Right lobe of liver (tissue), 6 donors: ENCODE measurements around the gene RADIL. TPM values are rescaled to one million over a fixed set of nuclear protein-coding genes. Genes with fewer than 3 reads are reported as not detected.
"Not testable (repeated sequence)": the region's sequence is repeated elsewhere in the genome, so short reads cannot be mapped to it uniquely, and the experiment has no call there.

ENCODE experiments used
- ATAC-seq, 4 donors: fragments of 200-7000 bp; cut with Tn5 transposase; one replicate each; pipeline ENCODE4 v1.9.1; 2020; ENCODE audit warnings: mild to moderate bottlenecking in 4 of 4, moderate library complexity in 4 of 4
- DNase-seq, 3 donors: peaks; one replicate each; pipeline ENCODE4 v3.0.0-alpha.2; 2020
- H3K27ac ChIP-seq, 3 donors: fragments of 200-600 bp; one replicate each; pipeline ENCODE4 v1.8.0; 2022
- H3K27me3 ChIP-seq, 2 donors: fragments of 200-600 bp; one replicate each; pipeline ENCODE4 v1.8.0; 2022
- H3K36me3 ChIP-seq, 4 donors: fragments of 200-600 bp; sonication (generic) in 1 of 4; one replicate each; pipeline versions ENCODE4 v1.5.1 to v1.8.0; 2017 to 2022; ENCODE audit warnings: control low read depth in 1 of 4
- H3K4me1 ChIP-seq, 4 donors: fragments of 200-600 bp; sonication (generic) in 1 of 4; one replicate each; pipeline versions ENCODE4 v1.5.1 to v1.8.0; 2017 to 2022; ENCODE audit warnings: control low read depth in 1 of 4
- H3K4me3 ChIP-seq, 3 donors: fragments of 200-600 bp; one replicate each; pipeline ENCODE4 v1.8.0; 2022
- H3K9me3 ChIP-seq, 4 donors: fragments of 200-600 bp; sonication (generic) in 1 of 4; one replicate each; pipeline versions ENCODE4 v1.5.1 to v1.8.0; 2017 to 2022; ENCODE audit warnings: control low read depth in 1 of 4
- CTCF ChIP-seq, 4 donors: fragments of 200-600 bp in 3 of 4; fragments of 450-650 bp in 1 of 4; IDR thresholded peaks; one replicate each; pipeline versions ENCODE4 v1.5.1 to v1.8.0; 2016 to 2022; ENCODE audit warnings: antibody characterized with exemption in 4 of 4, mild to moderate bottlenecking in 2 of 4
- POLR2A ChIP-seq: fragments of 450-650 bp; IDR thresholded peaks from one replicate; pipeline ENCODE4 v1.6.1; 2017; ENCODE audit warnings: antibody characterized with exemption, mild to moderate bottlenecking
- WGBS: methylation state at CpG from one replicate; pipeline ENCODE4 v1.1.6; 2018; ENCODE audit warnings: low coverage, low lambda C conversion rate; ENCODE audit not compliant: insufficient coverage; ENCODE audit errors: missing lambda C conversion rate; 5-methylcytosine and 5-hydroxymethylcytosine counted together
- intact Hi-C, 2 donors: fragments of 100-400 bp; cut with DNase I; formaldehyde crosslinking; loops; one replicate each; pipeline versions ENCODE4 v1.11.2 to v1.14.1; 2022
- total RNA-seq, 6 experiments: library from RNA; depleted of rRNA in 2 of 6; stranded (reverse); fragments of >200 nt in 2 of 6; fragmentation: NEBNext Ultra II Directional in 3 of 6; extraction: Animal tissue kit (Norgen Biotek cat#: 25700) in 3 of 6; gene quantifications; one replicate each; pipeline versions ENCODE4 v1.1.0 to v1.2.4, GENCODE V29; 2016 to 2023
- donor health status: DM: no; HTN: yes; CAD: no.
- donor health status: DM: no; HTN: no; CAD: no.
- donor health status: DM: no; HTN: no; CAD: no.
- donor health status: DM: no; HTN: yes; CAD: no.
- donor health status: DM: no; HTN: yes; CAD: no.

Gene RADIL
- total RNA-seq, 6 experiments from 2014 or later, result 0.20 to 1.6 (median 0.34) TPM; not detected in 2

GRCh38 chr7:4905171-4905570 lies 21.7 kb upstream of the RADIL start:
- Histone ChIP-seq H3K4me1 (no peaks in the 10 kb centered on the region), H3K4me3 (no peak overlapping the region), H3K9me3 (no peaks in the 10 kb centered on the region), H3K36me3 (no peaks in the 10 kb centered on the region), H3K27me3 (no peaks in the 10 kb centered on the region), H3K27ac (no peak overlapping the region)
- 71% methylated on average over 1 of the region's 1 CpG for WGBS
- TF ChIP-seq CTCF (IDR thresholded peaks at IDR 0.05) (no peak), POLR2A (no peak)
- no peak for ATAC-seq
- intact Hi-C loops, result no loop called here
- no peak for DNase-seq

- DNase-seq (no peak), ATAC-seq (no peak)
- no peaks in the 10 kb centered on the region for H3K27me3 ChIP-seq
- no peaks in the 10 kb centered on the region for H3K4me1 ChIP-seq
- TF ChIP-seq CTCF (IDR thresholded peaks at IDR 0.05) (no peak), POLR2A (no peak)
- H3K27ac ChIP-seq, result no peak overlapping the region
- H3K4me3 ChIP-seq, result no peak overlapping the region
- H3K36me3 ChIP-seq, result no peaks in the 10 kb centered on the region
- intact Hi-C loops, result no loop called here
- no peaks in the 10 kb centered on the region for H3K9me3 ChIP-seq
These were observed 20.8 kb upstream of the RADIL start for GRCh38 chr7:4904346-4904745.

- no peaks in the 10 kb centered on the region for H3K36me3 ChIP-seq
- intact Hi-C loops, result no loop called here
- no peak overlapping the region for H3K4me3 ChIP-seq
- no peak for DNase-seq
- H3K4me1 ChIP-seq, result no peaks in the 10 kb centered on the region
- no peak overlapping the region for H3K27ac ChIP-seq
- H3K27me3 ChIP-seq, result no peaks in the 10 kb centered on the region
- TF ChIP-seq POLR2A, result no peak
- no peak for TF ChIP-seq CTCF (IDR thresholded peaks at IDR 0.05)
- H3K9me3 ChIP-seq, result no peaks in the 10 kb centered on the region
- no peak for ATAC-seq
- WGBS, result 66% methylated on average over 10 of the region's 11 CpGs
These were observed 12.2 kb upstream of the RADIL start for GRCh38 chr7:4895766-4896165.

GRCh38 chr7:4894482-4894881 lies 11.0 kb upstream of the RADIL start:
- no peak overlapping the region for H3K27ac ChIP-seq
- H3K4me1 ChIP-seq, result no peaks in the 10 kb centered on the region
- H3K9me3 ChIP-seq, result no peaks in the 10 kb centered on the region
- ATAC-seq (no peak), DNase-seq (no peak)
- no peak for TF ChIP-seq POLR2A
- TF ChIP-seq CTCF (IDR thresholded peaks at IDR 0.05), result no peak
- H3K36me3 ChIP-seq, result no peaks in the 10 kb centered on the region
- no peak overlapping the region for H3K4me3 ChIP-seq
- intact Hi-C loops, result no loop called here
- WGBS, result 75% methylated on average over 6 of the region's 9 CpGs
- H3K27me3 ChIP-seq, result no peaks in the 10 kb centered on the region

- ATAC-seq, result no peak
- H3K9me3 ChIP-seq, result no peaks in the 10 kb centered on the region
- H3K4me1 ChIP-seq, result no peaks in the 10 kb centered on the region
- WGBS, result 67% methylated on average over 7 of the region's 8 CpGs
- no peak overlapping the region for H3K4me3 ChIP-seq
- H3K27me3 ChIP-seq, result no peaks in the 10 kb centered on the region
- no peaks in the 10 kb centered on the region for H3K36me3 ChIP-seq
- H3K27ac ChIP-seq, result no peak overlapping the region
- DNase-seq, result no peak
- intact Hi-C loops, result no loop called here
- TF ChIP-seq CTCF (IDR thresholded peaks at IDR 0.05) (no peak), POLR2A (no peak)
These were observed 10.5 kb upstream of the RADIL start for GRCh38 chr7:4893929-4894475.

GRCh38 chr7:4893188-4893587 lies 9.7 kb upstream of the RADIL start:
- H3K36me3 ChIP-seq, H3K9me3 ChIP-seq, H3K27me3 ChIP-seq, H3K4me3 ChIP-seq, ATAC-seq, H3K4me1 ChIP-seq, intact Hi-C loops, DNase-seq, H3K27ac ChIP-seq: not testable (repeated sequence)
- 41% methylated on average over 4 of the region's 4 CpGs for WGBS

GRCh38 chr7:4891522-4891921 lies 8.0 kb upstream of the RADIL start:
- 45% methylated on average over 2 of the region's 2 CpGs for WGBS
- ATAC-seq, H3K9me3 ChIP-seq, intact Hi-C loops, H3K4me3 ChIP-seq, H3K4me1 ChIP-seq, H3K36me3 ChIP-seq, H3K27ac ChIP-seq, DNase-seq, H3K27me3 ChIP-seq: not testable (repeated sequence)
